Neural cell (in vitro differentiated cells): ENCODE data around the gene DOCK4. TPM values are rescaled to one million over a fixed set of nuclear protein-coding genes. Genes with fewer than 3 reads are reported as not detected.

Source experiments
- H2AFZ ChIP-seq: fragments of 200-600, 300-800 bp; sonication (generic), shearing (Covaris generic); 2 replicates; pipeline ENCODE4 v1.6.0; 2014; ENCODE audit warnings: low read depth, mild to moderate bottlenecking, antibody characterized with exemption, low read length, moderate library complexity
- H3F3A ChIP-seq: fragments of 200-600 bp; shearing (Covaris generic); 2 replicates; pipeline ENCODE4 v1.6.1; 2016; ENCODE audit warnings: mild to moderate bottlenecking, moderate library complexity, mixed read lengths, antibody characterized with exemption, low read length; ENCODE audit not compliant: insufficient read depth, poor library complexity, severe bottlenecking
- H3K27ac ChIP-seq: fragments of 200-600, 300-800 bp; sonication (generic), shearing (Covaris generic); 2 replicates; pipeline ENCODE4 v1.5.1; 2014; ENCODE audit warnings: mild to moderate bottlenecking, low read length, moderate library complexity
- H3K27me3 ChIP-seq: fragments of 300-800, 200-600 bp; sonication (generic), shearing (Covaris generic); 2 replicates; pipeline ENCODE4 v1.6.0; 2014; ENCODE audit warnings: mild to moderate bottlenecking, low read depth, low read length, moderate library complexity; ENCODE audit not compliant: insufficient read depth
- H3K36me3 ChIP-seq: fragments of 300-800, 200-600 bp; sonication (generic), shearing (Covaris generic); 2 replicates; pipeline ENCODE4 v1.5.1; 2014; ENCODE audit warnings: mild to moderate bottlenecking, antibody characterized with exemption, low read length, moderate library complexity; ENCODE audit not compliant: insufficient read depth
- H3K4me2 ChIP-seq: fragments of 300-800, 200-600 bp; sonication (generic), shearing (Covaris generic); 2 replicates; pipeline ENCODE4 v1.6.0; 2014; ENCODE audit warnings: mild to moderate bottlenecking, low read length
- H3K4me3 ChIP-seq: fragments of 300-800, 200-600 bp; sonication (generic), shearing (Covaris generic); 2 replicates; pipeline ENCODE4 v1.5.1; 2014; ENCODE audit warnings: mild to moderate bottlenecking, low read length, moderate library complexity
- H3K79me2 ChIP-seq: fragments of 200-600 bp; shearing (Covaris generic); replicated peaks from 2 replicates; pipeline ENCODE4 v1.6.0; 2014; ENCODE audit warnings: mild to moderate bottlenecking, low read length, moderate library complexity; ENCODE audit not compliant: insufficient read depth
- H3K9ac ChIP-seq: fragments of 300-800, 200-600 bp; sonication (generic), shearing (Covaris generic); 2 replicates; pipeline ENCODE4 v1.6.1; 2016; ENCODE audit warnings: mild to moderate bottlenecking, low read length, mixed read lengths
- H3K9me2 ChIP-seq: fragments of 200-600 bp; shearing (Covaris generic); 2 replicates; pipeline ENCODE4 v1.6.1; 2016; ENCODE audit warnings: mild to moderate bottlenecking, low read length, mixed read lengths; ENCODE audit not compliant: insufficient read depth
- H3K9me3 ChIP-seq: fragments of 200-600, 300-800 bp; sonication (generic), shearing (Covaris generic); 2 replicates; pipeline ENCODE4 v1.6.1; 2016; ENCODE audit warnings: mild to moderate bottlenecking, mixed run types, low read length, moderate library complexity, mixed read lengths
- H4K20me1 ChIP-seq: fragments of 200-600 bp; shearing (Covaris generic); 2 replicates; pipeline ENCODE4 v1.6.1; 2016; ENCODE audit warnings: mild to moderate bottlenecking, mixed run types; ENCODE audit not compliant: insufficient read depth
- CTCF ChIP-seq: fragments of 450-650 bp; IDR thresholded peaks from 2 replicates; pipeline ENCODE4 v1.5.1; 2014; ENCODE audit warnings: antibody characterized with exemption, mild to moderate bottlenecking, moderate library complexity; ENCODE audit not compliant: poor library complexity, severe bottlenecking
- EP300 ChIP-seq: fragments of 450-650 bp; conservative IDR thresholded peaks from 2 replicates; pipeline ENCODE4 v1.6.1; 2014; ENCODE audit warnings: antibody characterized with exemption, mild to moderate bottlenecking, moderate library complexity; ENCODE audit not compliant: poor library complexity, severe bottlenecking
- EZH2 ChIP-seq: fragments of 200-600, 300-800 bp; shearing (Covaris generic), sonication (generic); IDR thresholded peaks from 2 replicates; pipeline ENCODE4 v1.6.1; 2014; ENCODE audit warnings: antibody characterized with exemption, low read length, borderline replicate concordance, mild to moderate bottlenecking; ENCODE audit not compliant: insufficient read depth, poor library complexity, severe bottlenecking
- MXI1 ChIP-seq: fragments of 450-650 bp; conservative IDR thresholded peaks from 2 replicates; pipeline ENCODE4 v1.6.1; 2014; ENCODE audit warnings: antibody characterized with exemption, mild to moderate bottlenecking; ENCODE audit not compliant: poor library complexity, severe bottlenecking
- POLR2AphosphoS5 ChIP-seq: IDR thresholded peaks from 2 replicates; pipeline ENCODE4 v1.6.1; 2012
- RAD21 ChIP-seq: fragments of 450-650 bp; conservative IDR thresholded peaks from 2 replicates; pipeline ENCODE4 v1.6.1; 2014; ENCODE audit warnings: antibody characterized with exemption, mild to moderate bottlenecking, moderate library complexity
- REST ChIP-seq: IDR thresholded peaks from 2 replicates; pipeline ENCODE4 v1.6.1; 2012; ENCODE audit warnings: borderline replicate concordance
- SMC3 ChIP-seq: fragments of 450-650 bp; conservative IDR thresholded peaks from 2 replicates; pipeline ENCODE4 v1.6.1; 2014; ENCODE audit warnings: antibody characterized with exemption, mild to moderate bottlenecking, moderate library complexity; ENCODE audit not compliant: poor library complexity
- TAF1 ChIP-seq: IDR thresholded peaks from 2 replicates; pipeline ENCODE4 v1.6.1; 2012; ENCODE audit warnings: low read depth
- polyA plus RNA-seq: library from polyadenylated mRNA; depleted of rRNA; stranded (reverse); fragments of >200 nt; gene quantifications from 2 replicates; pipeline ENCODE4 v1.2.3, GENCODE V29; 2014

The DOCK4 gene
- polyA plus RNA-seq, 1 donor from 2014 or later = 28.1 TPM

GRCh38 chr7:112211348-112211907 is 5.2 kb upstream of the DOCK4 start:
- H3K9ac ChIP-seq = no peak overlapping the region

GRCh38 chr7:112207765-112208164 is 1.6 kb upstream of the DOCK4 start:
- H3K9me3 ChIP-seq = no peaks in the 10 kb centered on the region
- no peak overlapping the region for H2AFZ ChIP-seq
- H3K79me2 ChIP-seq = peaks cover 61% of the 10 kb centered on the region
- no peak overlapping the region for H3K9ac ChIP-seq
- H4K20me1 ChIP-seq = no peaks in the 10 kb centered on the region
- H3K4me2 ChIP-seq = peak overlapping the region; percentile 84
- H3K9me2 ChIP-seq = no peaks in the 10 kb centered on the region
- H3K36me3 ChIP-seq = no peaks in the 10 kb centered on the region
- H3K27me3 ChIP-seq = no peaks in the 10 kb centered on the region
- H3K4me3 ChIP-seq = peak overlapping the region; percentile 97
- H3F3A ChIP-seq = no peaks in the 10 kb centered on the region
- H3K27ac ChIP-seq = no peak overlapping the region
- TF ChIP-seq CTCF = no peak
- no peak for TF ChIP-seq TAF1
- no peak for TF ChIP-seq POLR2AphosphoS5
- TF ChIP-seq RAD21 = no peak
- no peak for TF ChIP-seq REST
- no peak for TF ChIP-seq MXI1

More at GRCh38 chr7:112211348-112211907, 5.2 kb upstream of the DOCK4 start:
- Histone ChIP-seq H3K9me2 (no peaks in the 10 kb centered on the region), H3F3A (no peaks in the 10 kb centered on the region), H3K27ac (no peak overlapping the region), H2AFZ (no peak overlapping the region), H3K4me3 (no peak overlapping the region), H3K4me2 (no peak overlapping the region), H4K20me1 (no peaks in the 10 kb centered on the region), H3K9me3 (no peaks in the 10 kb centered on the region), H3K79me2 (peaks cover 40% of the 10 kb centered on the region), H3K36me3 (no peaks in the 10 kb centered on the region), H3K27me3 (no peaks in the 10 kb centered on the region)
- TF ChIP-seq RAD21 = no peak
- TF ChIP-seq EZH2 = no peak
- TF ChIP-seq POLR2AphosphoS5 = no peak
- no peak for TF ChIP-seq EP300
- TF ChIP-seq TAF1 = no peak
- TF ChIP-seq SMC3 = no peak
- no peak for TF ChIP-seq REST
- no peak for TF ChIP-seq MXI1
- TF ChIP-seq CTCF = no peak
